ENCODE measurements around the gene KDM6B. TPM values are rescaled to one million over a fixed set of nuclear protein-coding genes. Genes with fewer than 3 reads are reported as not detected.

Gene KDM6B
- total RNA-seq, 2 donors from 2014 or later, result 53.3 to 60.3 TPM

DNA sequence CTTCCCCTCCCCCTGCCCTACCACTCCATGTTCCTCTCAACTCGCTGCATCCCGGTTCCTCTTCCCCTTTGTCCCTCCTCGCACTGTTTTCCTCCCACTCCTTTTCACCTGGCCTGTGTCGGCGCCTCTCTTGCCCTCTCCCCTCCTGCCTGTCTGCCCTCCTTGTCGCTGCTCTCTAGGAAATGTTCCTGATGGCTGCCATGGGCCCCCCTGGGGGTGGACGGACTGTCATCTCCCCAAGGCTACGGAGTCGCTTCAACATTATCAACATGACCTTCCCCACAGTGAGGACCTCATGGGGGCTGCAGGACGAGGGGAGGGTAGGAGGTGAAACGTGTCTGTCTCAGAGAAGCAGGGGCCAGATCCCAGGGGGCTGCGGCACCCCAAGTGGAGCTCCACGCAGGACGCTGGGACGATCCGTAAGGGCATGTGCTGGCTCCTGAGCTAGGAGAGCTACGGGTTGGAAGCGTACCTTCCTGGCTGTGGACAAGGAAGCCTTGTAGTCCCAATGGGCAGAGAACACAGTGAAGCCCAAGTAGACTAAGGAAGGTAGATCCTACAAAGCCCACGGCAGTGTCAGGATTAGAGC, 39.8 kb upstream of the KDM6B start:
- H3K4me3 ChIP-seq (ENCODE audit: low read length), result no peak overlapping the region
- no peaks in the 10 kb centered on the region for H3K9me3 Mint-ChIP-seq
- no peaks in the 10 kb centered on the region for H3K36me3 Mint-ChIP-seq (ENCODE audit: low read depth)
- no peak overlapping the region for H3K9ac ChIP-seq (ENCODE audit: extremely low read depth, low read length, poor library complexity, severe bottlenecking)
- peaks cover 5% of the 10 kb centered on the region for H3K4me1 Mint-ChIP-seq
- no peak overlapping the region for H3K27ac ChIP-seq (ENCODE audit: low read depth, low read length)
- H3K27ac Mint-ChIP-seq, result peak overlapping the region; percentile 49
- peaks cover 16% of the 10 kb centered on the region for H3K27me3 Mint-ChIP-seq (ENCODE audit: insufficient read depth)
- no peaks in the 10 kb centered on the region for H3K36me3 ChIP-seq (ENCODE audit: control insufficient read depth, insufficient read depth, low read length)
- H3K4me1 ChIP-seq (ENCODE audit: control insufficient read depth, insufficient read depth, low read length), result no peaks in the 10 kb centered on the region
- 77 to 86% methylated on average over 13 to 19 of the region's 19 CpGs for whole genome bisulfite sequencing, 2 experiments (ENCODE audit: insufficient coverage in 1 of 2, insufficient read length in 1 of 2)
- TF ChIP-seq, protein P1, sequence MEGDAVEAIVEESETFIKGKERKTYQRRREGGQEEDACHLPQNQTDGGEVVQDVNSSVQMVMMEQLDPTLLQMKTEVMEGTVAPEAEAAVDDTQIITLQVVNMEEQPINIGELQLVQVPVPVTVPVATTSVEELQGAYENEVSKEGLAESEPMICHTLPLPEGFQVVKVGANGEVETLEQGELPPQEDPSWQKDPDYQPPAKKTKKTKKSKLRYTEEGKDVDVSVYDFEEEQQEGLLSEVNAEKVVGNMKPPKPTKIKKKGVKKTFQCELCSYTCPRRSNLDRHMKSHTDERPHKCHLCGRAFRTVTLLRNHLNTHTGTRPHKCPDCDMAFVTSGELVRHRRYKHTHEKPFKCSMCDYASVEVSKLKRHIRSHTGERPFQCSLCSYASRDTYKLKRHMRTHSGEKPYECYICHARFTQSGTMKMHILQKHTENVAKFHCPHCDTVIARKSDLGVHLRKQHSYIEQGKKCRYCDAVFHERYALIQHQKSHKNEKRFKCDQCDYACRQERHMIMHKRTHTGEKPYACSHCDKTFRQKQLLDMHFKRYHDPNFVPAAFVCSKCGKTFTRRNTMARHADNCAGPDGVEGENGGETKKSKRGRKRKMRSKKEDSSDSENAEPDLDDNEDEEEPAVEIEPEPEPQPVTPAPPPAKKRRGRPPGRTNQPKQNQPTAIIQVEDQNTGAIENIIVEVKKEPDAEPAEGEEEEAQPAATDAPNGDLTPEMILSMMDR (conservative IDR thresholded peaks at IDR 0.05), result no peak
- no peaks in the 10 kb centered on the region for H3K27me3 ChIP-seq (ENCODE audit: control insufficient read depth, insufficient read depth, low read length, poor library complexity, severe bottlenecking)
- DNase-seq, result no peak
- no peaks in the 10 kb centered on the region for H3K9me3 ChIP-seq (ENCODE audit: control insufficient read depth, low read length)
- no peak overlapping the region for H3K4me3 Mint-ChIP-seq

DNA sequence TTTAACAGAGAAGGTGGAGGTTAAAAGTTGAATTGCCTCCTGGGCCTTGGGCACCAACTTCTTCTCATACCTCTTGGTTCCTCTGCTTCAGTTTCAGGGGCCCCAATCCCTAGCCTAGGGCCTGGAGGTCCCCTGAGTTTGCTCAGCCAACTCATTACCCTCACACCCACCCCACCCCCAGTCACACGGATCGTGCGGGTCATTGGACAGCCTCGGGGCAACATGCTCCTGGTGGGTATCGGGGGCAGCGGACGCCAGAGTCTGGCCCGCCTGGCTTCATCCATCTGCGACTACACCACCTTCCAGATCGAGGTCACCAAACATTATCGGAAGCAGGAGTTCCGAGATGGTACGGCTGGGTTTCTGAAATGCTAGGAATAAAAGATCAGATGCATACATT, 36.0 kb upstream of the KDM6B start:
- H3K9me3 Mint-ChIP-seq, result no peaks in the 10 kb centered on the region
- Histone ChIP-seq H3K27me3 (ENCODE audit: control insufficient read depth, insufficient read depth, low read length, poor library complexity, severe bottlenecking) (no peaks in the 10 kb centered on the region), H3K4me3 (ENCODE audit: low read length) (no peak overlapping the region), H3K27ac (ENCODE audit: low read depth, low read length) (no peak overlapping the region), H3K36me3 (ENCODE audit: control insufficient read depth, insufficient read depth, low read length) (no peaks in the 10 kb centered on the region), H3K9me3 (ENCODE audit: control insufficient read depth, low read length) (no peaks in the 10 kb centered on the region), H3K4me1 (ENCODE audit: control insufficient read depth, insufficient read depth, low read length) (no peaks in the 10 kb centered on the region), H3K9ac (ENCODE audit: extremely low read depth, low read length, poor library complexity, severe bottlenecking) (no peak overlapping the region)
- peaks cover 11% of the 10 kb centered on the region for H3K27me3 Mint-ChIP-seq (ENCODE audit: insufficient read depth)
- peak; percentile 38 for DNase-seq
- peaks cover 5% of the 10 kb centered on the region for H3K4me1 Mint-ChIP-seq
- WGBS, 2 experiments (ENCODE audit: insufficient coverage in 1 of 2, insufficient read length in 1 of 2), result 93 to 96% methylated on average over 13 of the region's 13 CpGs
- no peaks in the 10 kb centered on the region for H3K36me3 Mint-ChIP-seq (ENCODE audit: low read depth)
- no peak overlapping the region for H3K27ac Mint-ChIP-seq
- no peak overlapping the region for H3K4me3 Mint-ChIP-seq
- TF ChIP-seq, protein P1 (conservative IDR thresholded peaks at IDR 0.05), result no peak

DNA sequence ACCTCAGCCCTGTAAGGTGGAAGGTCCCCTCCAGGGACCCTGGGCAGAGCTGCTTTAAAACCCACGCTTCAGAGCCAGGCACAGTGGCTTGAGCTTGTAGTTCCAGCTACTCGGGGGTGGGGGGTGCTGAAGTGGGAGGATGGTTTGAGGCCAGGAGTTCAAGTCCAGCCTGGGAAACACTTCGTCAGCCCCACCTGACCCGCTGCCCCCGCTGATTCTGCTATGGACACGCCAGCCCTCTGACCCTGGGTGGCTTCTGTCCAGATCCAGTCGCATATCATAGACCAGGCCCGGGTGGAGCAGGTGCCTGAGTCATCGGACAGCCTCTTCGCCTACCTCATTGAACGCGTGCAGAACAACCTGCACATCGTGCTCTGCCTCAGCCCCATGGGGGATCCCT, 35.2 kb upstream of the KDM6B start:
- Histone ChIP-seq H3K36me3 (ENCODE audit: control insufficient read depth, insufficient read depth, low read length) (no peaks in the 10 kb centered on the region), H3K27me3 (ENCODE audit: control insufficient read depth, insufficient read depth, low read length, poor library complexity, severe bottlenecking) (no peaks in the 10 kb centered on the region), H3K9ac (ENCODE audit: extremely low read depth, low read length, poor library complexity, severe bottlenecking) (no peak overlapping the region), H3K9me3 (ENCODE audit: control insufficient read depth, low read length) (no peaks in the 10 kb centered on the region), H3K4me1 (ENCODE audit: control insufficient read depth, insufficient read depth, low read length) (no peaks in the 10 kb centered on the region), H3K4me3 (ENCODE audit: low read length) (no peak overlapping the region), H3K27ac (ENCODE audit: low read depth, low read length) (no peak overlapping the region)
- WGBS, 2 experiments (ENCODE audit: insufficient coverage in 1 of 2, insufficient read length in 1 of 2), result 82 to 85% methylated on average over 13 of the region's 13 CpGs
- Mint-ChIP-seq H3K27ac (no peak overlapping the region), H3K36me3 (ENCODE audit: low read depth) (no peaks in the 10 kb centered on the region), H3K4me3 (no peak overlapping the region), H3K27me3 (ENCODE audit: insufficient read depth) (peaks cover 11% of the 10 kb centered on the region), H3K9me3 (no peaks in the 10 kb centered on the region), H3K4me1 (peaks cover 6% of the 10 kb centered on the region)
- TF ChIP-seq, protein P1 (conservative IDR thresholded peaks at IDR 0.05), result no peak
- no peak for DNase-seq

All from endodermal cell (in vitro differentiated cells).